OCI-LY7 (cell line): ENCODE data around the gene FRMD3.

Experiments
- EZH2phosphoT487 ChIP-seq: fragments of 200-600 bp; sonication (generic); IDR thresholded peaks from 2 replicates; pipeline ENCODE4 v1.6.1; 2018; ENCODE audit warnings: low read depth, borderline replicate concordance, mild to moderate bottlenecking, mixed run types, antibody characterized with exemption, low read length, moderate library complexity, mixed read lengths
- TF ChIP-seq, protein P1 (sequence below): fragments of 200-600 bp; sonication (generic); conservative IDR thresholded peaks from 2 replicates; pipeline ENCODE4 v1.5.1; 2014; ENCODE audit warnings: mild to moderate bottlenecking, antibody characterized with exemption, low read length, moderate library complexity, mixed read lengths

DNA sequence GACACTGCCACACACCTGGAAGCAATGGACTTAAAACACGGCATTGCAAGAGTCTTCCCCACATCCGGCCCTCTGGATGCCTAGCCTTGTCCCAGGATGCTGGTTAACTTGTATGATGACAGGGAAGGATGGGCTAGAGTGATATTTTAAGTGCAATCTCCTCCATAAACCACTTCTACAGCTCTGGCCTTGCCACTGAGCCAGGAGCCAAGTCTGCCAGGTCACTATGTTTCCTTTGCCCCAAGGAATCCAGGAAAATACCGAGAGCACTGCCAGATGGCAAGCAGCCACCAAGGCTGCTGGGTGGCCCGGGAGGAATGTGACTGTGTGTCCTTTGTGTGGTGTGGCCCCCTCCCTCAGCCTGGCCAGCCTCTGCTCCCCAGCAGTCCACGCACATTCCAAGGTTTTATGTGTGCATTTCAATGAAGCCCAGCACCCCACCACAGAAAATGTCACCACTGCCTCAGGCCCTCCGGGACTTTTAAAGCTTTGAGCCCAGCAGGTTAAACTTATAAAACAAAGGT lies 106.0 kb downstream of the FRMD3 start:
- TF ChIP-seq, protein P1, sequence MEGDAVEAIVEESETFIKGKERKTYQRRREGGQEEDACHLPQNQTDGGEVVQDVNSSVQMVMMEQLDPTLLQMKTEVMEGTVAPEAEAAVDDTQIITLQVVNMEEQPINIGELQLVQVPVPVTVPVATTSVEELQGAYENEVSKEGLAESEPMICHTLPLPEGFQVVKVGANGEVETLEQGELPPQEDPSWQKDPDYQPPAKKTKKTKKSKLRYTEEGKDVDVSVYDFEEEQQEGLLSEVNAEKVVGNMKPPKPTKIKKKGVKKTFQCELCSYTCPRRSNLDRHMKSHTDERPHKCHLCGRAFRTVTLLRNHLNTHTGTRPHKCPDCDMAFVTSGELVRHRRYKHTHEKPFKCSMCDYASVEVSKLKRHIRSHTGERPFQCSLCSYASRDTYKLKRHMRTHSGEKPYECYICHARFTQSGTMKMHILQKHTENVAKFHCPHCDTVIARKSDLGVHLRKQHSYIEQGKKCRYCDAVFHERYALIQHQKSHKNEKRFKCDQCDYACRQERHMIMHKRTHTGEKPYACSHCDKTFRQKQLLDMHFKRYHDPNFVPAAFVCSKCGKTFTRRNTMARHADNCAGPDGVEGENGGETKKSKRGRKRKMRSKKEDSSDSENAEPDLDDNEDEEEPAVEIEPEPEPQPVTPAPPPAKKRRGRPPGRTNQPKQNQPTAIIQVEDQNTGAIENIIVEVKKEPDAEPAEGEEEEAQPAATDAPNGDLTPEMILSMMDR, result no peak
- TF ChIP-seq EZH2phosphoT487, result no peak
